Gastrocnemius medialis (tissue), 4 donors: ENCODE data around the gene RASL12. TPM values are rescaled to one million over a fixed set of nuclear protein-coding genes. Genes with fewer than 3 reads are reported as not detected.

Experiments
- ATAC-seq, 2 donors: fragments of 150-250 bp; one replicate each; pipeline ENCODE4 v1.9.1; 2016
- DNase-seq, 2 donors: peaks; one replicate each; pipeline ENCODE4 v3.0.0-alpha.2; 2019
- H3K27ac ChIP-seq, 4 donors: fragments of 200-600 bp; sonication (generic); 1 replicate in 1 of 4; 2 replicates in 3 of 4; pipeline ENCODE4 v1.5.1; 2016 to 2018; ENCODE audit warnings: mild to moderate bottlenecking in 2 of 4, moderate library complexity in 1 of 4
- H3K27me3 ChIP-seq, 3 donors: fragments of 200-600 bp; sonication (generic) in 2 of 3; 1 replicate in 1 of 3; 2 replicates in 2 of 3; pipeline versions ENCODE4 v1.5.1 to v1.6.0; 2016 to 2019; ENCODE audit warnings: mild to moderate bottlenecking in 1 of 3, moderate library complexity in 1 of 3
- H3K36me3 ChIP-seq, 2 donors: fragments of 200-600 bp; sonication (generic) in 1 of 2; one replicate each; pipeline ENCODE4 v1.5.1; 2017 to 2018
- H3K4me1 ChIP-seq, 2 donors: fragments of 200-600 bp; sonication (generic) in 1 of 2; one replicate each; pipeline ENCODE4 v1.5.1; 2016 to 2017; ENCODE audit warnings: mild to moderate bottlenecking in 2 of 2
- H3K4me3 ChIP-seq, 4 donors: fragments of 200-600 bp; sonication (generic) in 3 of 4; 1 replicate in 1 of 4; 2 replicates in 3 of 4; pipeline ENCODE4 v1.5.1; 2016 to 2019; ENCODE audit warnings: mild to moderate bottlenecking in 2 of 4
- H3K9me3 ChIP-seq, 3 donors: fragments of 200-600 bp; sonication (generic) in 2 of 3; 1 replicate in 1 of 3; 2 replicates in 2 of 3; pipeline ENCODE4 v1.5.1; 2016 to 2019
- CTCF ChIP-seq, 5 experiments: fragments of 450-650 bp in 3 of 5; fragments of 200-600 bp in 2 of 5; sonication (generic) in 2 of 5; IDR thresholded peaks in 4 of 5; conservative IDR thresholded peaks in 1 of 5; 1 replicate in 4 of 5; 2 replicates in 1 of 5; pipeline ENCODE4 v1.5.1; 2016 to 2019; ENCODE audit warnings: antibody characterized with exemption in 5 of 5, mild to moderate bottlenecking in 3 of 5, moderate library complexity in 3 of 5
- POLR2A ChIP-seq, 2 donors: fragments of 450-650 bp; IDR thresholded peaks; one replicate each; pipeline ENCODE4 v1.6.1; 2017; ENCODE audit warnings: antibody characterized with exemption in 2 of 2, mild to moderate bottlenecking in 2 of 2, moderate library complexity in 2 of 2
- in situ Hi-C, 4 donors: fragments of 200-750 bp; cut with MboI; loops; one replicate each; pipeline versions ENCODE4 v1.15.0 to v1.8.0; 2017; ENCODE audit warnings: low sequenced_read_pairs in 4 of 4
- intact Hi-C: fragments of 100-400 bp; cut with DNase I; formaldehyde crosslinking; loops from one replicate; pipeline ENCODE4 v1.15.1; 2023; ENCODE audit warnings: low total_unique reads
- total RNA-seq, 4 donors: library from RNA; depleted of rRNA; stranded (reverse); fragments of >200 nt; gene quantifications; one replicate each; pipeline versions ENCODE4 v1.1.0 to v1.2.3, GENCODE V29; 2016

RASL12 gene
- total RNA-seq: 1 to 10 TPM; 2.8 to 8.2 (median 5.4) TPM

- no peak for DNase-seq
These were observed at the start of gene RASL12 for GRCh38 chr15:65067645-65068402. RASL12 (minus strand) TSS chr15:65067991; CDS start chr15:65067835, 156 bp downstream.

GRCh38 chr15:65115542-65115941 lies 47.8 kb upstream of the RASL12 start:
- intact Hi-C loops: no loop called here
- Histone ChIP-seq H3K36me3 (peaks cover 2 to 56% of the 10 kb centered on the region in 2 donors), H3K4me1 (peaks cover 0 to 15% of the 10 kb centered on the region in 2 donors), H3K27ac (peak overlapping the region in 1 of 4 donors; percentile 21), H3K27me3 (no peaks in the 10 kb centered on the region), H3K9me3 (no peaks in the 10 kb centered on the region), H3K4me3 (no peak overlapping the region)
- TF ChIP-seq CTCF (IDR thresholded peaks at IDR 0.05 in 4 of 5, conservative IDR thresholded peaks at IDR 0.05 in 1 of 5): no peak
- TF ChIP-seq POLR2A (IDR thresholded peaks at IDR 0.05): no peak
- DNase-seq: no peak
- in situ Hi-C loops: no loop called here
- ATAC-seq: peak in 1 of 2 donors; percentile 81

More at GRCh38 chr15:65067645-65068402, at the start of gene RASL12:
- intact Hi-C loops: no loop called here
- no peak for TF ChIP-seq CTCF (IDR thresholded peaks at IDR 0.05 in 4 of 5, conservative IDR thresholded peaks at IDR 0.05 in 1 of 5)
- no peak for TF ChIP-seq POLR2A (IDR thresholded peaks at IDR 0.05)
- no peak for ATAC-seq
- Histone ChIP-seq H3K36me3 (no peaks in the 10 kb centered on the region), H3K27me3 (peaks cover 0 to 2% (median 0%) of the 10 kb centered on the region in 3 donors), H3K4me1 (peaks cover 38 to 39% of the 10 kb centered on the region in 2 donors), H3K27ac (peak within 1 kb of the TSS; percentile 52 to 78 (median 64)), H3K9me3 (no peaks in the 10 kb centered on the region), H3K4me3 (peak within 1 kb of the TSS; percentile 40 to 54 (median 48))
- in situ Hi-C loops: no loop called here

- DNase-seq (no peak), ATAC-seq (peak; percentile 39 to 83)
- H3K27ac ChIP-seq: peak within 1 kb of the TSS in 1 of 4 donors; percentile 21
- H3K27me3 ChIP-seq: no peaks in the 10 kb centered on the region
- TF ChIP-seq CTCF (IDR thresholded peaks at IDR 0.05 in 4 of 5, conservative IDR thresholded peaks at IDR 0.05 in 1 of 5) (no peak), POLR2A (IDR thresholded peaks at IDR 0.05) (no peak)
- H3K4me3 ChIP-seq: no peak within 1 kb of the TSS
- intact Hi-C loops (no loop called here), in situ Hi-C loops (no loop called here)
- peaks cover 0 to 15% of the 10 kb centered on the region in 2 donors for H3K4me1 ChIP-seq
- no peaks in the 10 kb centered on the region for H3K9me3 ChIP-seq
- H3K36me3 ChIP-seq: peaks cover 2 to 56% of the 10 kb centered on the region in 2 donors
These were observed 47.3 kb upstream of the RASL12 start, which contains the start of gene UBAP1L for GRCh38 chr15:65115086-65115485. UBAP1L (minus strand) TSS chr15:65115200; CDS start chr15:65106215, 8,985 bp downstream.

GRCh38 chr15:65110676-65111292 lies 43.0 kb upstream of the RASL12 start:
- ATAC-seq (no peak), DNase-seq (no peak)
- TF ChIP-seq POLR2A (IDR thresholded peaks at IDR 0.05) (no peak), CTCF (IDR thresholded peaks at IDR 0.05 in 4 of 5, conservative IDR thresholded peaks at IDR 0.05 in 1 of 5) (no peak)
- Histone ChIP-seq H3K27ac (no peak overlapping the region), H3K9me3 (no peaks in the 10 kb centered on the region), H3K4me1 (peaks cover 0 to 12% of the 10 kb centered on the region in 2 donors), H3K4me3 (no peak overlapping the region), H3K36me3 (peaks cover 0 to 25% of the 10 kb centered on the region in 2 donors), H3K27me3 (no peaks in the 10 kb centered on the region)
- intact Hi-C loops (no loop called here), in situ Hi-C loops (no loop called here)
